VCaP (cell line): ENCODE measurements around the gene ABTB2.

Source experiments
- H3K27ac ChIP-seq: fragments of 450-650 bp; 2 replicates; pipeline ENCODE4 v1.5.1; 2017
- CTCF ChIP-seq: fragments of 450-650 bp; conservative IDR thresholded peaks from 2 replicates; pipeline ENCODE4 v1.5.1; 2017; ENCODE audit warnings: mild to moderate bottlenecking, moderate library complexity

Gene ABTB2

DNA sequence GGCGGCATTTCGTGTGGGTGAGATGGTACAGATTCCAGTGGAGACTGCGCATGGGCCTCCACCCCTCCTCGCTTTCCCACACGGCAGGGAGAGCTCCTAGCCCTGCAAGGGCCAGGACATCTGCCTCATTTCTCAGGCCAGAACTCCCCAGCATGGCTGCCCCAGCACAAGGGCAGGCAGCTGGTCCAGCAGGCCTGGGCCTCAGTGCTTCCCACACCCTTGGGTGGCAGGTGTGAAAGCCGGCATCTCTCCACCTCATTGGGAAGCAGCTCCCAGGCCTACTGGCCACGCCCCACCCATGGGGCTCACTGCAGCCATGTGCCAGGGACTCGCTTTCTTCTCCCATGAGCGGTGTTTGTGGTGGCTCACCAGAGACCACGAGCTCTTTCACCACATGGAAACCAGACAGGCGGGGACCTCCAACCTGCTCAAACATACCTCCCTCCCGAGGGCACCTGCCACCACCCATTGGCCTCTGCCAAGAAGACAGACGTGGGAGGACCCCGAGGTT lies 173.2 kb downstream of the ABTB2 start:
- TF ChIP-seq CTCF, result no peak
- no peak overlapping the region for H3K27ac ChIP-seq

- no peak for TF ChIP-seq CTCF
- no peak overlapping the region for H3K27ac ChIP-seq
Observed at GRCh38 chr11:34183848-34184391, 173.9 kb downstream of the ABTB2 start.

- no peak for TF ChIP-seq CTCF
- H3K27ac ChIP-seq, result no peak overlapping the region
Observed at GRCh38 chr11:34182921-34183685, 174.7 kb downstream of the ABTB2 start.

GRCh38 chr11:34182425-34182824 lies 175.4 kb downstream of the ABTB2 start:
- no peak overlapping the region for H3K27ac ChIP-seq
- no peak for TF ChIP-seq CTCF

DNA sequence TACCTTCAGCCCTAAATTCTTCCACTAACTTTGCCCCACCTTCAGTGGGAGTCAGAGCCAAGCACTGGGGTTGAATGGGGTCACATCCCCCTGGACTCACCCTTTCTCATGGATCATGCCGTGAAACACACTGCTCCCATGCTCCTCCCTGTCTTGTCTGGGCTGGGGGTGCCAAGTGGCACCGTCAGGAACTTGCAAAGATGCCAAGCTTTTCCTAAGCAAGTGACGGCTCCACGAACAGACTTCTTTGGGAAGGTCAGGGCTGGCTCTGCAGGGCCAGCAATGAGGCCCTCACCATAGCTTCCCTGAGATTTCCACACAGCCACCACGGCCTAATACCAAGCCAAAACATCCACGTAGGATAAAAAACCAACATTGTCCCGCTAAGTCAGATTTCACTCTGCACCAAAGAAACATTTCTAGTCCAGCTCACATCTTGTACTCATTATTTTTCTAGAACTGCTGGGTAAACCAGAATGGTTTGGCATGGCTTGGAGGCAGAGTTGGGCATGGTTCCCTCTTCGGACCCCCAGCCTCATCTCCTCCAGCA lies 175.9 kb downstream of the ABTB2 start:
- no peak overlapping the region for H3K27ac ChIP-seq
- no peak for TF ChIP-seq CTCF

- no peak overlapping the region; the same call in 1 of the 2 replicates for H3K27ac ChIP-seq
- TF ChIP-seq CTCF, result no peak
Observed at GRCh38 chr11:34181251-34181650, 176.6 kb downstream of the ABTB2 start.

GRCh38 chr11:34180814-34181165 lies 177.0 kb downstream of the ABTB2 start:
- peak overlapping the region; percentile 28 for H3K27ac ChIP-seq
